KMS-11 (cell line): ENCODE results near the gene GRID1.

Experiments
- H2AFZ ChIP-seq: fragments of 200-600 bp; sonication (generic); 2 replicates; pipeline ENCODE4 v1.6.1; 2016; ENCODE audit warnings: antibody characterized with exemption, mixed run types, low read depth
- H3K27ac ChIP-seq: fragments of 200-600 bp; sonication (generic); 2 replicates; pipeline ENCODE4 v1.6.1; 2016; ENCODE audit warnings: mild to moderate bottlenecking, mixed run types
- H3K27me3 ChIP-seq: fragments of 200-600 bp; sonication (generic); 2 replicates; pipeline ENCODE4 v1.6.1; 2017; ENCODE audit warnings: mild to moderate bottlenecking, low read depth, mixed run types, moderate library complexity; ENCODE audit not compliant: insufficient read depth
- H3K36me3 ChIP-seq: fragments of 200-600 bp; sonication (generic); 2 replicates; pipeline ENCODE4 v1.6.1; 2017; ENCODE audit warnings: mild to moderate bottlenecking, mixed run types; ENCODE audit not compliant: insufficient read depth
- H3K4me1 ChIP-seq: fragments of 200-600 bp; sonication (generic); 2 replicates; pipeline ENCODE4 v1.6.1; 2016; ENCODE audit warnings: mild to moderate bottlenecking, low read depth, mixed run types; ENCODE audit not compliant: poor library complexity, severe bottlenecking
- H3K4me2 ChIP-seq: fragments of 200-600 bp; sonication (generic); 2 replicates; pipeline ENCODE4 v1.7.0; 2016; ENCODE audit warnings: mild to moderate bottlenecking, mixed run types
- H3K4me3 ChIP-seq: fragments of 200-600 bp; sonication (generic); IDR thresholded peaks from 2 replicates; pipeline ENCODE4 v1.6.1; 2017; ENCODE audit warnings: low read depth, low read length, mixed read lengths; ENCODE audit not compliant: insufficient read depth
- H3K79me2 ChIP-seq: fragments of 200-600 bp; sonication (generic); 2 replicates; pipeline ENCODE4 v1.6.1; 2016; ENCODE audit warnings: low read depth, mixed run types; ENCODE audit not compliant: insufficient read depth
- H3K9ac ChIP-seq: fragments of 200-600 bp; sonication (generic); 2 replicates; pipeline ENCODE4 v1.6.1; 2016; ENCODE audit warnings: mild to moderate bottlenecking, mixed run types
- H4K20me1 ChIP-seq: fragments of 200-600 bp; sonication (generic); 2 replicates; pipeline ENCODE4 v1.6.1; 2016; ENCODE audit warnings: mild to moderate bottlenecking, mixed run types; ENCODE audit not compliant: insufficient read depth
- CTCF ChIP-seq: fragments of 200-600 bp; sonication (generic); conservative IDR thresholded peaks from 2 replicates; pipeline ENCODE4 v1.6.1; 2017; ENCODE audit warnings: low read depth, mild to moderate bottlenecking, antibody characterized with exemption, low read length, moderate library complexity, mixed read lengths

The GRID1 gene

GRCh38 chr10:85927952-85928665 is 438.5 kb downstream of the GRID1 start:
- no peak overlapping the region for H2AFZ ChIP-seq
- H3K9ac ChIP-seq = no peak overlapping the region
- TF ChIP-seq CTCF = no peak

GRCh38 chr10:85926986-85927385 is 439.6 kb downstream of the GRID1 start:
- H3K36me3 ChIP-seq = no peaks in the 10 kb centered on the region
- H2AFZ ChIP-seq = no peak overlapping the region
- H3K4me2 ChIP-seq = no peak overlapping the region
- H3K4me1 ChIP-seq = no peaks in the 10 kb centered on the region
- no peaks in the 10 kb centered on the region for H3K27me3 ChIP-seq
- H3K27ac ChIP-seq = no peak overlapping the region
- no peak overlapping the region for H3K9ac ChIP-seq
- TF ChIP-seq CTCF = no peak
- H4K20me1 ChIP-seq = no peaks in the 10 kb centered on the region
- no peaks in the 10 kb centered on the region for H3K79me2 ChIP-seq
- no peak overlapping the region for H3K4me3 ChIP-seq

More at GRCh38 chr10:85927952-85928665, 438.5 kb downstream of the GRID1 start:
- Histone ChIP-seq H4K20me1 (no peaks in the 10 kb centered on the region), H3K27me3 (no peaks in the 10 kb centered on the region), H3K36me3 (no peaks in the 10 kb centered on the region), H3K4me2 (no peak overlapping the region), H3K79me2 (no peaks in the 10 kb centered on the region), H3K4me3 (no peak overlapping the region), H3K27ac (no peak overlapping the region), H3K4me1 (no peaks in the 10 kb centered on the region)

GRCh38 chr10:85926136-85926535 is 440.5 kb downstream of the GRID1 start:
- Histone ChIP-seq H3K9ac (no peak overlapping the region), H3K27ac (no peak overlapping the region), H4K20me1 (no peaks in the 10 kb centered on the region), H2AFZ (no peak overlapping the region), H3K27me3 (no peaks in the 10 kb centered on the region), H3K4me3 (no peak overlapping the region), H3K4me1 (no peaks in the 10 kb centered on the region), H3K4me2 (no peak overlapping the region), H3K79me2 (no peaks in the 10 kb centered on the region), H3K36me3 (no peaks in the 10 kb centered on the region)
- no peak for TF ChIP-seq CTCF

- no peaks in the 10 kb centered on the region for H3K79me2 ChIP-seq
- TF ChIP-seq CTCF = no peak
- no peak overlapping the region for H3K27ac ChIP-seq
- no peaks in the 10 kb centered on the region for H3K36me3 ChIP-seq
- H3K4me2 ChIP-seq = no peak overlapping the region
- H4K20me1 ChIP-seq = no peaks in the 10 kb centered on the region
- no peaks in the 10 kb centered on the region for H3K4me1 ChIP-seq
- H3K9ac ChIP-seq = no peak overlapping the region
- no peaks in the 10 kb centered on the region for H3K27me3 ChIP-seq
- H3K4me3 ChIP-seq = no peak overlapping the region
- no peak overlapping the region for H2AFZ ChIP-seq
These were observed 441.3 kb downstream of the GRID1 start for GRCh38 chr10:85925201-85925750.
